ENCODE measurements around the gene SV2C. TPM values are rescaled to one million over a fixed set of nuclear protein-coding genes. Genes with fewer than 3 reads are reported as not detected.
"Not testable (repeated sequence)": the region's sequence is repeated elsewhere in the genome, so short reads cannot be mapped to it uniquely, and the experiment has no call there.

The SV2C gene
- total RNA-seq, 1 donor from 2014 or later, result 0.32 TPM

DNA sequence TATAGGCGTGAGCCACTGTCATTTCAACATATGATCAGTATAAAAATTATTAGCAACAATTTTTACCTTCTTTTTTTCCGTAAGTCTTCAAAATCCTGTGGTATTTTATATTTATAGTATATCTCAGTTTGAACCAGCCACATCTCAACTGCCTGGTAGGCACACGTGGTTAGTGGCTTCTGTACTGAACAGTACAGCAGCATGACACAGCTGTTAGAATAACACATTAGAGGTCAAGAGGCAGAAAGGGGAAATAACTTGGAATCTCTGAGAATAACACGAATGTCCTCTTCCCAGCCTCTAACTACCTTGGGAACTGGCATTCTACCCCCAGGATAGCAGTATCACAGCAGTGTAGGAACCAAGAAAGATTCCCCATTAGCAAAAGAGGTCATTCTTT is 211.4 kb downstream of the SV2C start:
- no peaks in the 10 kb centered on the region for H3K4me1 ChIP-seq
- no peak overlapping the region for H3K4me3 ChIP-seq
- intact Hi-C loops (cut with DNase I), result no loop called here
- ATAC-seq (peak; percentile 81), DNase-seq (no peak)
- no peaks in the 10 kb centered on the region for H3K9me3 ChIP-seq
- no peaks in the 10 kb centered on the region for H3K36me3 ChIP-seq
- TF ChIP-seq, protein P1, sequence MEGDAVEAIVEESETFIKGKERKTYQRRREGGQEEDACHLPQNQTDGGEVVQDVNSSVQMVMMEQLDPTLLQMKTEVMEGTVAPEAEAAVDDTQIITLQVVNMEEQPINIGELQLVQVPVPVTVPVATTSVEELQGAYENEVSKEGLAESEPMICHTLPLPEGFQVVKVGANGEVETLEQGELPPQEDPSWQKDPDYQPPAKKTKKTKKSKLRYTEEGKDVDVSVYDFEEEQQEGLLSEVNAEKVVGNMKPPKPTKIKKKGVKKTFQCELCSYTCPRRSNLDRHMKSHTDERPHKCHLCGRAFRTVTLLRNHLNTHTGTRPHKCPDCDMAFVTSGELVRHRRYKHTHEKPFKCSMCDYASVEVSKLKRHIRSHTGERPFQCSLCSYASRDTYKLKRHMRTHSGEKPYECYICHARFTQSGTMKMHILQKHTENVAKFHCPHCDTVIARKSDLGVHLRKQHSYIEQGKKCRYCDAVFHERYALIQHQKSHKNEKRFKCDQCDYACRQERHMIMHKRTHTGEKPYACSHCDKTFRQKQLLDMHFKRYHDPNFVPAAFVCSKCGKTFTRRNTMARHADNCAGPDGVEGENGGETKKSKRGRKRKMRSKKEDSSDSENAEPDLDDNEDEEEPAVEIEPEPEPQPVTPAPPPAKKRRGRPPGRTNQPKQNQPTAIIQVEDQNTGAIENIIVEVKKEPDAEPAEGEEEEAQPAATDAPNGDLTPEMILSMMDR (IDR thresholded peaks at IDR 0.05), result no peak
- no peaks in the 10 kb centered on the region for H3K27me3 ChIP-seq
- no peak overlapping the region for H3K27ac ChIP-seq

DNA sequence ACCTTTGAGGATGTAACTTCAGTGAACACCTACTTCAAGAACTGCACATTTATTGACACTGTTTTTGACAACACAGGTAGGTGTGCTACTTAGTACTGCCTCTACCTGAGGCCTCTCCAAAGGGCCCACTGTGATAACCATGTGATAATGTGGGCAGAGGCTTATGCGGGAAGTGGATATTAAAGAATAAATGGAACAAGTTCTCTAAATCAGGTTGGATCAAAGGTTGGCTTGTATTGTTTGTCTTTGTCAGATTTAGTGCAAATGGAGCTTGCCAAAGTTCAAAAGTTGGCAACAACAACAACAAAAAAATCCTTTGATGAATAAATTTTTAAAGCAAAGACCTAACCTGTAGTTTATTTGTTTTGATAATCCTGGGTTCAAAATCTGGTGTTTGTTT is 215.7 kb downstream of the SV2C start:
- TF ChIP-seq, protein P1 (IDR thresholded peaks at IDR 0.05), result no peak
- intact Hi-C loops (cut with DNase I), result no loop called here
- no peaks in the 10 kb centered on the region for H3K9me3 ChIP-seq
- H3K27me3 ChIP-seq, result no peaks in the 10 kb centered on the region
- no peak overlapping the region for H3K4me3 ChIP-seq
- H3K4me1 ChIP-seq, result no peaks in the 10 kb centered on the region
- no peak for DNase-seq
- no peaks in the 10 kb centered on the region for H3K36me3 ChIP-seq
- no peak overlapping the region for H3K27ac ChIP-seq
- no peak for ATAC-seq

DNA sequence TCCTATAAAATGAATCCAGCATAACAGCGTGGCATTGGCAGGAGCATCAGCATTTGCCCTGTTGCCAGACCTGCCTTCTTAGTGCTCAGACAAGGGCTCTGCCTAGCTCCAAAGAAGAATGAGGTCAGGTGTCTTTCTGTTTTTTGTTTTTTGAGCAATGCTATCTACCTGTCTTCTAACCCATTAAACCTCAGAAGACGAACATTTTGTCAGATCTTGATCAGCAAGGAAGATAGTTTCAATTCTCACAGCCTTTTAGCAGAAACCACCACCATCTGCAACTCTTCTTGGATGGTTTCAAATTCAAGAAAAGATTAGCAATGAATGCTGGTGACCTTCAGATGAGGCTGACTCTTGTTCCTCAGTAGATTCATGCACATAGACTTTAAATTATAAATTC is 216.4 kb downstream of the SV2C start:
- no peaks in the 10 kb centered on the region for H3K4me1 ChIP-seq
- no peak overlapping the region for H3K4me3 ChIP-seq
- intact Hi-C loops (cut with DNase I), result no loop called here

DNA sequence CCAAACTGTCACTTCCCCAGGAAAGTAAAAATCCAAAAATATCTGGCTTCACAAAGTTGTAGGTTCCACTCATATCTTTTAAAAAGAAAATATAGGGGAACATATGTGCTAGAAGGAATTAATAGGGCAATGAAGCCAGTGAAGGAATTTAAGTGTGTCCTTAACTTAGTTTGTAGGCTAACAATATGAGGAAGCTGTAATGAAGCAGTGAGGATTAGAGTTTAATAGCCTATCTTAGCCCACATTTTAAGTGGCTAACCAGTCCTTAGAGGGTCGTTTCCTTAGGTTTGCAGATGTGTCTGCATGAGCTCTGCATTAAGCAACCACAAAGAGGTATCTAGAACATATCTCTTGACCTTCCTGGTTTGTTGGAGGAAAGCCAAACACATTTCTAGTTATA is 218.7 kb downstream of the SV2C start:
- DNase-seq; ATAC-seq; H3K27me3 ChIP-seq; H3K27ac ChIP-seq; H3K4me1 ChIP-seq; H3K9me3 ChIP-seq; H3K36me3 ChIP-seq; H3K4me3 ChIP-seq; intact Hi-C loops (cut with DNase I): not testable (repeated sequence)

More for the DNA sequence above, 216.4 kb downstream of the SV2C start:
- ATAC-seq, result no peak
- Histone ChIP-seq H3K27me3 (no peaks in the 10 kb centered on the region), H3K36me3 (no peaks in the 10 kb centered on the region), H3K9me3 (no peaks in the 10 kb centered on the region), H3K27ac (no peak overlapping the region)
- DNase-seq, result no peak
- TF ChIP-seq, protein P1 (IDR thresholded peaks at IDR 0.05), result no peak

DNA sequence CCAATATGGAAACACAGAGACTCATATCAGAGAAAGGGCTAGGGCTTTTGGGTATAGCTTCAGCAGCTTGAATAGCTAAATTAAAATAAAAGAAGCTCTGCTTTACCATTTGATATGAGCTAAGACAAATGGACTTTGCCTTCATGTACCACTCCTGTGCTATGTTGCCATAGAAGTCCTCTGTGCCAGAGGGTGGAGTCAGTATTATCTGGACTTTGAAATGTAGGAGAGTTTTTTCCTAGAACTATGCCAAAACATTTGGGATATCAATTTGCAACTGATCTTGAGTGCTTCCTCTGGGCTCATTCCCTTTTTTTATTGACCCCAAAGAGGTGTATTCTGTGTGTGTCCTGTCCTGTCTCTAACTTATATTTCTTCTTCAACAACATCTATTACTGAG is 219.5 kb downstream of the SV2C start:
- H3K9me3 ChIP-seq; H3K27ac ChIP-seq; intact Hi-C loops (cut with DNase I); H3K27me3 ChIP-seq; H3K4me3 ChIP-seq; DNase-seq; H3K36me3 ChIP-seq; H3K4me1 ChIP-seq; ATAC-seq: not testable (repeated sequence)

DNA sequence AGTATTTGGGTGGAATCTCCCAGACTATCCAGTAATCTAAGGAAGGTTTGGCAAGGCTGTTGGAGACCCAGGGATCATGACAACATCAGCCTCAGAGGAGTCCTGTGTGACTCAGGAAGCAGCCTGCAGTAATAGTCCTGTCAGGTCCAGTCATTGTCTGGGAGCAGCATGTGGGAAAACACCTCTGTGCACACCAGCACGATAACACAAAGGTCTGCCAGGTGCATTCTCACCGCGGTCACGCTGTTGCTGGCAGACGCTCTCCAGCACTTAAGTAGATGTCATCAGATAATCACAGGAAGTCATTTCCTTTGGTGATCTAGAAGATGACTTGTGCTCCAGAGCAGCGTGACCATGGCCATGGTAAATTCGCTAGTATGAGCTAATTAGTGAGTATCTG is 220.7 kb downstream of the SV2C start:
- H3K36me3 ChIP-seq, result no peaks in the 10 kb centered on the region
- TF ChIP-seq, protein P1 (IDR thresholded peaks at IDR 0.05), result no peak
- peaks cover 4% of the 10 kb centered on the region for H3K4me1 ChIP-seq
- no peaks in the 10 kb centered on the region for H3K27me3 ChIP-seq
- no peak for DNase-seq
- H3K27ac ChIP-seq, result no peak overlapping the region
- intact Hi-C loops (cut with DNase I), result no loop called here
- H3K9me3 ChIP-seq, result no peaks in the 10 kb centered on the region
- no peak overlapping the region for H3K4me3 ChIP-seq
- ATAC-seq, result no peak

DNA sequence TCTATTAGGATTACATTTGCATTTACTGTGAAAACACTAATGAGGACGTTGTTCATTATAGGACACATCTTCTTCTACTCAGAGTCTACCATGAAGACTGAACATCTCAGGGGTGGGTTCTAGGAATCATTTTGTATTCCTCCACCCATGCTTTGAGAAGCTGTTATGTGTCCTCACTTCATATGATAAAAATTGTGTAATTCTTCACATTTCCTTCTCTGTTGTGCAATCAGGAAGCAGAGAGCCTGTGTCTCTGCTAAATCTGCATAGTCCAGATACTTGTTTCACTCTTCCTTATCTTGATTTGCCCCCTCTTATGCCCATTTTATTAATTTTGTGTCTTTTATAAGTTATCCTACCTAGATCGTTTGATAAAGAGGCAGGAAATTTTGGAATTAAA is 222.1 kb downstream of the SV2C start:
- TF ChIP-seq, protein P1 (IDR thresholded peaks at IDR 0.05), result no peak
- no peaks in the 10 kb centered on the region for H3K27me3 ChIP-seq
- intact Hi-C loops (cut with DNase I), result no loop called here
- peak; percentile 72 for ATAC-seq
- no peak overlapping the region for H3K4me3 ChIP-seq
- H3K27ac ChIP-seq, result no peak overlapping the region
- no peaks in the 10 kb centered on the region for H3K36me3 ChIP-seq
- no peaks in the 10 kb centered on the region for H3K9me3 ChIP-seq
- H3K4me1 ChIP-seq, result peaks cover 4% of the 10 kb centered on the region
- DNase-seq, result no peak
